ENCODE data around the gene SFMBT1.
A peak's percentile ranks its signal among the peaks of the same experiment; 100 is the strongest.

The SFMBT1 gene

GRCh38 chr3:53080612-53081205 lies 34.8 kb upstream of the SFMBT1 start:
- Histone ChIP-seq H3K9ac (ENCODE audit: low read length) (no peak overlapping the region), H3K4me1 (ENCODE audit: insufficient read depth, low read length) (peaks cover 12% of the 10 kb centered on the region), H3K27ac (ENCODE audit: low read depth, low read length) (no peak overlapping the region), H3K9me3 (ENCODE audit: low read length) (no peaks in the 10 kb centered on the region), H3K27me3 (ENCODE audit: control insufficient read depth in 1 of 2, insufficient read depth in 2 of 2, low read length in 2 of 2) (no peaks in the 10 kb centered on the region), H3K4me3 (ENCODE audit: low read depth in 1 of 2, low read length in 2 of 2) (no peak overlapping the region), H3K36me3 (ENCODE audit: insufficient read depth, low read length) (no peaks in the 10 kb centered on the region)

- H3K27ac ChIP-seq (ENCODE audit: low read depth, low read length) = no peak overlapping the region
- no peak overlapping the region for H3K4me3 ChIP-seq (ENCODE audit: low read depth in 1 of 2, low read length in 2 of 2)
Measured at GRCh38 chr3:53079791-53080555, 34.1 kb upstream of the SFMBT1 start.

DNA sequence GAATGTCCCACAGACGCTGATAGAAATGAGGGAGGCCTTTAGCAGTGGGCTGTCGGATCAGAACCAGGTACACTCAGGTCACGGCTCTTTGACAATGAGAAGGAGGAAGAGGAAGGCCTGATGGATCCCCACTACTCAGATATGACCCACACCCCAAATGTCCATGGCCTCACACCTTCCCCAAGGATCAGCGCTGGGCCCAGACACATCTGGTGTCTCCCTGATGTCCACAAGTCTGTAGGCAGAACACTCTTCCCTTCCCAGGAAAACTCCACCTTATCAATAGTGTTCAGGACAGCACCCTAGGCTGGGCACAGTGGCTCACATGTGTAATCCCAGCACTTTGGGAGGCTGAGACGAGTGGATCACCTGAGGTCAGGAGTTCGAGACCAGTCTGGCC lies 33.3 kb upstream of the SFMBT1 start:
- Histone ChIP-seq H3K27me3 (ENCODE audit: control insufficient read depth in 1 of 2, insufficient read depth in 2 of 2, low read length in 2 of 2) (no peaks in the 10 kb centered on the region), H3K36me3 (ENCODE audit: insufficient read depth, low read length) (no peaks in the 10 kb centered on the region), H3K9ac (ENCODE audit: low read length) (no peak overlapping the region), H3K9me3 (ENCODE audit: low read length) (no peaks in the 10 kb centered on the region), H3K4me1 (ENCODE audit: insufficient read depth, low read length) (peaks cover 8% of the 10 kb centered on the region), H3K4me3 (ENCODE audit: low read depth in 1 of 2, low read length in 2 of 2) (no peak overlapping the region), H3K27ac (ENCODE audit: low read depth, low read length) (no peak overlapping the region)

More at GRCh38 chr3:53079791-53080555, 34.1 kb upstream of the SFMBT1 start:
- Histone ChIP-seq H3K9me3 (ENCODE audit: low read length) (no peaks in the 10 kb centered on the region), H3K4me1 (ENCODE audit: insufficient read depth, low read length) (peaks cover 12% of the 10 kb centered on the region), H3K27me3 (ENCODE audit: control insufficient read depth in 1 of 2, insufficient read depth in 2 of 2, low read length in 2 of 2) (no peaks in the 10 kb centered on the region), H3K36me3 (ENCODE audit: insufficient read depth, low read length) (no peaks in the 10 kb centered on the region), H3K9ac (ENCODE audit: low read length) (no peak overlapping the region)

- no peaks in the 10 kb centered on the region for H3K36me3 ChIP-seq (ENCODE audit: insufficient read depth, low read length)
- H3K4me1 ChIP-seq (ENCODE audit: insufficient read depth, low read length) = peaks cover 3% of the 10 kb centered on the region
- H3K9ac ChIP-seq (ENCODE audit: low read length) = no peak overlapping the region
- no peak overlapping the region for H3K27ac ChIP-seq (ENCODE audit: low read depth, low read length)
- H3K9me3 ChIP-seq (ENCODE audit: low read length) = no peaks in the 10 kb centered on the region
- no peak overlapping the region for H3K4me3 ChIP-seq (ENCODE audit: low read depth in 1 of 2, low read length in 2 of 2)
- no peaks in the 10 kb centered on the region for H3K27me3 ChIP-seq (ENCODE audit: control insufficient read depth in 1 of 2, insufficient read depth in 2 of 2, low read length in 2 of 2)
Measured at GRCh38 chr3:53078656-53079055, 32.8 kb upstream of the SFMBT1 start.

DNA sequence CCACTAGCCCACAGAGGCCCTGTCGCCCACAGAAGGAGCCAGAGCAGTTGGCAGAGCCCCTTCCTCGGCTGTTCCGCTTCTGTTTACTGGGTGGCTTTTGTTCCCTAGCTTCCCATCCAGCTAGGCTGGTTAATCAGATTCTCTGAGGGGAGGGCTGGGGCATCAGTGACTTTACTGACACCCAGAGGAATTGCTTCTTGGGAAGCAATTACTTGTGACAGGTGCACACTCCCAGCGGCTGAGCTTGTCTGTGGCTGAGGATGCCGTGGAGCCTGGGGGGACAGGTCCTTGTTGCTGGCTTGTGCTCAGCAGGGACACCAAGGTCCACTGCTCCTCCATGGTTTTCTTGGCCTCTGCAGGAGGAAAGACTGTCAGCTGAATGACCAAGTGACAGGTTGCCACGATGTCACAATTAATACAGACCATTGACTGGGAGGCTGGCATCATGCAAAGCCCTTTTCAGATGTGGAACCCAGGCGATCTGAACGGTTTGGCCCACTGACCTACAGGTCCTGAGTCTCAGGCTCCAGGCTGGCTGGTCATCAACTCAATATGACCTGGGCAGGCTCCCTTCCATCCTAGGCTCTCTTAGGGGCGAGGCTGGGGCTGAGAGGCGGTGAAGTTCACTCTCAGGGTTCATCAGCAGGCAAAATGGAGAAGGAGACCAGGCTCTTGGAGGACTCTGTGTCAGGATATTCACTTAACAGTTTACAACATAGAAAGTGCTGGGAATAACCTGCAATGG lies 31.8 kb upstream of the SFMBT1 start:
- H3K9me3 ChIP-seq (ENCODE audit: low read length) = no peaks in the 10 kb centered on the region
- no peaks in the 10 kb centered on the region for H3K36me3 ChIP-seq (ENCODE audit: insufficient read depth, low read length)
- no peaks in the 10 kb centered on the region for H3K27me3 ChIP-seq (ENCODE audit: control insufficient read depth in 1 of 2, insufficient read depth in 2 of 2, low read length in 2 of 2)
- H3K4me3 ChIP-seq (ENCODE audit: low read depth in 1 of 2, low read length in 2 of 2) = no peak overlapping the region
- no peak overlapping the region for H3K27ac ChIP-seq (ENCODE audit: low read depth, low read length)
- no peak overlapping the region for H3K9ac ChIP-seq (ENCODE audit: low read length)
- no peaks in the 10 kb centered on the region for H3K4me1 ChIP-seq (ENCODE audit: insufficient read depth, low read length)

DNA sequence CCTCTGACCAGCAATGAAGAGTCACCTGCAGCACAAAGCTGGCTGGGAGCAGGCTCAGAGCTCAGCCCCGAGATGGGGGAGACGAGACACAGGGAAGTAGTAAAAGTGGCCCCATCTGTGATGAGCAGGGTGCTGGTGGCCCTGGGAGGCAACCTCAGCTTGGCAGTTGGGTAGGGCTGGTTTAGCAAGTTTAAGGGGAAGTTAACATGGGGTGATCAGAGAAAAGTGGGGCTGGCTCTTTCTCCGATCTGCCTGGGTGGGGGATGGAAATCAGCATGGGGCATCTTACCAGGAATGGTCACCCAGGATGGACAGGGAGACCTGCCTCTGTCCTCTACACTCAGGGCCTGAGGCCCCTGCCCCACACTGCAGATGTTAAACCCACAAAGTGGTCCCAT lies 29.9 kb upstream of the SFMBT1 start:
- Histone ChIP-seq H3K9me3 (ENCODE audit: low read length) (no peaks in the 10 kb centered on the region), H3K36me3 (ENCODE audit: insufficient read depth, low read length) (no peaks in the 10 kb centered on the region), H3K27me3 (ENCODE audit: control insufficient read depth in 1 of 2, insufficient read depth in 2 of 2, low read length in 2 of 2) (no peaks in the 10 kb centered on the region), H3K9ac (ENCODE audit: low read length) (no peak overlapping the region), H3K4me3 (ENCODE audit: low read depth in 1 of 2, low read length in 2 of 2) (no peak overlapping the region), H3K4me1 (ENCODE audit: insufficient read depth, low read length) (peaks cover 7% of the 10 kb centered on the region), H3K27ac (ENCODE audit: low read depth, low read length) (no peak overlapping the region)

DNA sequence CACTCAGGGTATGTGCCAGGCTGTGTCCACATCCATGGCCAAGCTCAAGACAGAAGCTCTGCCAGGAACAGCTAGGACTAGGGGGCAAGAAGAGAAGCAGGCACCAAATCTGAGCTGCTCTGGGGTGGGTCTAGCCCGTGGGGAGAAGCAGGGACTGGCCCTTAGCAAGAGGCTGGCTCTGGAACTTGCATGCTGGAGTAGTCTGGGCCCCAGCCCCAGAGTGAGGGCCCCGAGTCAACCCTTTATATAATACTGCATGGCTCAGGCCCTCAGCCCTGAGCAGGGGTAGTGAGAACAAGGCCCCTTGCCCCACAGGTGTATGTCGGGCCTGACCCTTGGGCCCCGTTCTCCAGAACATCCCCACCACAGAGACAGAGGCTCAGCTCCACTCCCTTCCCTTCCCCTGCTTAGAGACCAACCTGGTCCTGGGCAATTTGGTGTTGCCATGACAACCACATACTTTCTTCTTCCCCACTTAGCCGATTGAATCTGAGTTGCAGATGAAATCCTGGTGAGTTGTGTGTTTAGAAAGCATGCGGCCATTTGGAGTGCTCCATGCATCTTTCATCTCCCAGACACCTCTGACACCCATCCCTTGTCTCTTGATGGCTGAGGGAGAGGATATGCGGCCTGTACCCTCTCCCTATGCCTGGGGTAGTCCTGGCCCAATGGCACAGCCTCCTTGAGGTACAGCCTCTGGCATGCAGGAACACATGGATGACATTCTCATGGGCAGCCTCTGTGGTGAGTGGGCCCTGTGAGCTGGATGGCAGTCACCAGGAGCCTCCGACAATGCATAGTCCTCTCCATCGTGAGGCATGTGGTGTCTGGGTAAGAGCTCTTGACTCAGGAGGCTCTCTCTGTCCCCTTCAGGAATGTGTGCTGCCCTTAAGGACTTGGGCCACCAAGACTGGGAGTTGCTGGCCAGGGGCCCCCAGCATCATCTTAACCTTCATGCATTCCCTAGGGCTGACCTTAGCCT lies 29.2 kb upstream of the SFMBT1 start:
- Histone ChIP-seq H3K4me3 (ENCODE audit: low read depth in 1 of 2, low read length in 2 of 2) (no peak overlapping the region), H3K27me3 (ENCODE audit: control insufficient read depth in 1 of 2, insufficient read depth in 2 of 2, low read length in 2 of 2) (no peaks in the 10 kb centered on the region), H3K36me3 (ENCODE audit: insufficient read depth, low read length) (no peaks in the 10 kb centered on the region), H3K27ac (ENCODE audit: low read depth, low read length) (no peak overlapping the region), H3K4me1 (ENCODE audit: insufficient read depth, low read length) (peaks cover 7% of the 10 kb centered on the region), H3K9me3 (ENCODE audit: low read length) (no peaks in the 10 kb centered on the region), H3K9ac (ENCODE audit: low read length) (no peak overlapping the region)

DNA sequence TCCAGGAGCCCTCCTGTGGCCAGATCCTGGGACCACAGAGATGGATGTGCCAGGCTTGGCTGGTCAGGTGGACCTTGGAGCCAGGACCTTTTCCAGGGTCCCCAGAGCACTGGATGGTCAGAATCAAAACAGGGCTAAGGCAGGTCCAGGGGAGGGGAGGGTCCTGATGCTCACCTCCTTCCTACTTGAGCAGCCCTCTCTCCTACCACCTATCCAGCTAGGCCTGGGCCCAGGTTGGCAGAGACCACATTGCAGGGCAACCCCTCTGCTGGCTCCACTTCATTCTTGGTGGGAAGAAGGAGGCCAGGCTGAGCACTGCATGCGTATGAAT lies 28.5 kb upstream of the SFMBT1 start:
- Histone ChIP-seq H3K36me3 (ENCODE audit: insufficient read depth, low read length) (no peaks in the 10 kb centered on the region), H3K9ac (ENCODE audit: low read length) (no peak overlapping the region), H3K4me1 (ENCODE audit: insufficient read depth, low read length) (peaks cover 7% of the 10 kb centered on the region), H3K4me3 (ENCODE audit: low read depth in 1 of 2, low read length in 2 of 2) (no peak overlapping the region), H3K27ac (ENCODE audit: low read depth, low read length) (no peak overlapping the region), H3K9me3 (ENCODE audit: low read length) (no peaks in the 10 kb centered on the region), H3K27me3 (ENCODE audit: control insufficient read depth in 1 of 2, insufficient read depth in 2 of 2, low read length in 2 of 2) (no peaks in the 10 kb centered on the region)

GRCh38 chr3:53073553-53074365 lies 27.9 kb upstream of the SFMBT1 start:
- Histone ChIP-seq H3K27ac (ENCODE audit: low read depth, low read length) (peak overlapping the region; percentile 29), H3K4me1 (ENCODE audit: insufficient read depth, low read length) (peaks cover 7% of the 10 kb centered on the region), H3K27me3 (ENCODE audit: control insufficient read depth in 1 of 2, insufficient read depth in 2 of 2, low read length in 2 of 2) (no peaks in the 10 kb centered on the region), H3K9me3 (ENCODE audit: low read length) (no peaks in the 10 kb centered on the region), H3K36me3 (ENCODE audit: insufficient read depth, low read length) (no peaks in the 10 kb centered on the region), H3K4me3 (ENCODE audit: low read depth in 1 of 2, low read length in 2 of 2) (peak overlapping the region; percentile 47 to 86), H3K9ac (ENCODE audit: low read length) (no peak overlapping the region)

GRCh38 chr3:53072653-53073552 lies 27.0 kb upstream of the SFMBT1 start:
- Histone ChIP-seq H3K4me3 (ENCODE audit: low read depth in 1 of 2, low read length in 2 of 2) (peak overlapping the region; percentile 47 to 86), H3K4me1 (ENCODE audit: insufficient read depth, low read length) (peaks cover 7% of the 10 kb centered on the region), H3K9ac (ENCODE audit: low read length) (peak overlapping the region; percentile 59), H3K36me3 (ENCODE audit: insufficient read depth, low read length) (no peaks in the 10 kb centered on the region), H3K27me3 (ENCODE audit: control insufficient read depth in 1 of 2, insufficient read depth in 2 of 2, low read length in 2 of 2) (no peaks in the 10 kb centered on the region), H3K27ac (ENCODE audit: low read depth, low read length) (peak overlapping the region; percentile 29), H3K9me3 (ENCODE audit: low read length) (no peaks in the 10 kb centered on the region)

Data from muscle layer of colon (tissue), 2 donors.